ENCODE data around the gene RUSC1.

Gene RUSC1

DNA sequence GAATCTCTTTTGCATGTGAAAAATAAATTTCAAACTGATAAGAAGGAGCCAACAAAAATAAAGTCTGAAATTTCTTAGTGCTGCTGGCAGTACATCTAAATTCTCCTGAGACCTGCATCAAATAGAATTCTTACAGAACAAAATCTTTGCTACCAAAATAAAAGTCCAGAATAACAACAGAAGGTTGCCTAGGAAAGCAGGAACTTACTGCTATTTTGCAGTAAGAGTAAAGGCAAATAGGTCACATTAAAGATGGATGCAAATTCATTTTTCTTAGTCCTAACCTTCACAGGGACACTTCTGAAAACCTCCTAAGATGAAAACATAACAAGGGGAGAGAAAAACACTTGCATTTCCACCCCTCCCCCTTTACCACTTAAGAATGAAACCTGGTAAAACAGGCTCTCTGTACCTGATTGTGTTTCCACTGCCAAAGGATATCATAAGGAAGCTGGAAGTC, 59.0 kb downstream of the RUSC1 start:
- peak; percentile 4 for DNase-seq (ENCODE audit: low read depth)
- no peak overlapping the region for H3K4me3 ChIP-seq (ENCODE audit: low read length)
- no peak for TF ChIP-seq CTCF (IDR thresholded peaks at IDR 0.05; ENCODE audit: insufficient read depth, low read depth, low read length, missing control alignments)
